Trophoblast cell (in vitro differentiated cells and primary cell): ENCODE measurements around the gene GBP2.
A peak's percentile ranks its signal among the peaks of the same experiment; 100 is the strongest.

Source experiments
- DNase-seq, 2 donors: peaks; one replicate each; pipeline ENCODE4 v3.0.0-alpha.2; 2016
- H2AFZ ChIP-seq: 2 replicates; pipeline ENCODE4 v1.6.1; 2013; ENCODE audit warnings: low read length, moderate library complexity, mild to moderate bottlenecking; ENCODE audit not compliant: insufficient read depth, poor library complexity
- H2AK5ac ChIP-seq: 2 replicates; pipeline ENCODE4 v1.6.1; 2013; ENCODE audit warnings: mild to moderate bottlenecking, low read length
- H2BK120ac ChIP-seq: 2 replicates; pipeline ENCODE4 v1.6.1; 2013; ENCODE audit warnings: low read length, mild to moderate bottlenecking, moderate library complexity; ENCODE audit not compliant: insufficient read depth, poor library complexity
- H2BK12ac ChIP-seq: 2 replicates; pipeline ENCODE4 v1.6.1; 2013; ENCODE audit warnings: mild to moderate bottlenecking, low read length, moderate library complexity
- H2BK5ac ChIP-seq: 2 replicates; pipeline ENCODE4 v1.6.1; 2013; ENCODE audit warnings: low read length, low read depth, moderate library complexity, mild to moderate bottlenecking; ENCODE audit not compliant: poor library complexity
- H3K14ac ChIP-seq: 2 replicates; pipeline ENCODE4 v1.6.1; 2013; ENCODE audit warnings: mild to moderate bottlenecking, low read length
- H3K18ac ChIP-seq: 2 replicates; pipeline ENCODE4 v1.6.1; 2013; ENCODE audit warnings: mild to moderate bottlenecking, low read length
- H3K23ac ChIP-seq: 2 replicates; pipeline ENCODE4 v1.6.1; 2013; ENCODE audit warnings: low read length
- H3K27ac ChIP-seq: 2 replicates; pipeline ENCODE4 v1.5.1; 2013; ENCODE audit warnings: low read depth, mild to moderate bottlenecking, inconsistent platforms, low read length, moderate library complexity
- H3K27me3 ChIP-seq: 2 replicates; pipeline ENCODE4 v1.6.1; 2013; ENCODE audit warnings: inconsistent platforms, mild to moderate bottlenecking, low read length, moderate library complexity; ENCODE audit not compliant: insufficient read depth
- H3K36me3 ChIP-seq, 2 experiments: 1 replicate in 1 of 2; 2 replicates in 1 of 2; pipeline ENCODE4 v1.6.1; 2013; ENCODE audit warnings: low read length in 2 of 2, mild to moderate bottlenecking in 2 of 2, moderate library complexity in 1 of 2; ENCODE audit not compliant: insufficient read depth in 2 of 2, control insufficient read depth in 1 of 2
- H3K4ac ChIP-seq: 2 replicates; pipeline ENCODE4 v1.6.1; 2013; ENCODE audit warnings: low read depth, mild to moderate bottlenecking, low read length, moderate library complexity
- H3K4me1 ChIP-seq, 2 experiments: 1 replicate in 1 of 2; 2 replicates in 1 of 2; pipeline ENCODE4 v1.6.1; 2013; ENCODE audit warnings: low read length in 2 of 2, mild to moderate bottlenecking in 2 of 2, moderate library complexity in 1 of 2; ENCODE audit not compliant: insufficient read depth in 2 of 2, control insufficient read depth in 1 of 2
- H3K4me2 ChIP-seq: 2 replicates; pipeline ENCODE4 v1.6.1; 2013; ENCODE audit warnings: inconsistent platforms, mild to moderate bottlenecking, low read length, moderate library complexity
- H3K4me3 ChIP-seq: 2 replicates; pipeline ENCODE4 v1.5.1; 2013; ENCODE audit warnings: mild to moderate bottlenecking, low read depth, low read length, inconsistent platforms
- H3K79me1 ChIP-seq: one replicate; pipeline ENCODE4 v1.6.1; 2013; ENCODE audit warnings: low read length
- H3K79me2 ChIP-seq: 2 replicates; pipeline ENCODE4 v1.6.1; 2013; ENCODE audit warnings: low read length, mild to moderate bottlenecking; ENCODE audit not compliant: control insufficient read depth, insufficient read depth, poor library complexity
- H3K9ac ChIP-seq: 2 replicates; pipeline ENCODE4 v1.6.1; 2013; ENCODE audit warnings: mild to moderate bottlenecking, low read length
- H3K9me3 ChIP-seq: 2 replicates; pipeline ENCODE4 v1.6.1; 2013; ENCODE audit warnings: low read depth, mild to moderate bottlenecking, control low read depth, inconsistent platforms, low read length; ENCODE audit not compliant: insufficient read depth
- H4K12ac ChIP-seq: 2 replicates; pipeline ENCODE4 v1.6.1; 2013; ENCODE audit warnings: low read depth, mild to moderate bottlenecking, low read length, moderate library complexity
- H4K8ac ChIP-seq: 2 replicates; pipeline ENCODE4 v1.6.1; 2013; ENCODE audit warnings: low read depth, mild to moderate bottlenecking, low read length, moderate library complexity
- H4K91ac ChIP-seq: one replicate; pipeline ENCODE4 v1.6.1; 2013; ENCODE audit warnings: low read depth, mild to moderate bottlenecking, low read length, moderate library complexity
- WGBS: extraction: QIAGEN DNeasy Blood & Tissue Kit; methylation state at CpG from one replicate; pipeline ENCODE4 v1.1.7; 2013; ENCODE audit warnings: missing lambda C conversion rate; ENCODE audit not compliant: insufficient read length, insufficient coverage; ENCODE audit errors: extremely low coverage; 5-methylcytosine and 5-hydroxymethylcytosine counted together

Gene GBP2

GRCh38 chr1:89100412-89100811, 25.5 kb downstream of the GBP2 start:
- peaks cover 2% of the 10 kb centered on the region for H3K9me3 ChIP-seq
- no peak overlapping the region for H3K4me2 ChIP-seq
- no peak overlapping the region for H2BK12ac ChIP-seq
- no peak overlapping the region for H2BK5ac ChIP-seq
- no peaks in the 10 kb centered on the region for H3K4me1 ChIP-seq
- H3K27me3 ChIP-seq: no peaks in the 10 kb centered on the region
- no peak overlapping the region for H3K4me3 ChIP-seq
- H4K12ac ChIP-seq: no peak overlapping the region
- H3K9ac ChIP-seq: no peak overlapping the region
- DNase-seq: no peak
- no peaks in the 10 kb centered on the region for H3K36me3 ChIP-seq
- H3K18ac ChIP-seq: no peak overlapping the region
- H2BK120ac ChIP-seq: no peak overlapping the region
- H4K91ac ChIP-seq: no peak overlapping the region
- no peaks in the 10 kb centered on the region for H3K79me1 ChIP-seq
- no peak overlapping the region for H2AK5ac ChIP-seq
- H4K8ac ChIP-seq: no peak overlapping the region
- H3K79me2 ChIP-seq: no peaks in the 10 kb centered on the region
- H3K27ac ChIP-seq: no peak overlapping the region
- no peak overlapping the region for H3K23ac ChIP-seq
- H2AFZ ChIP-seq: no peak overlapping the region
- H3K4ac ChIP-seq: no peak overlapping the region
- no CpG with 5 or more reads among the region's 3 CpGs for WGBS
- no peak overlapping the region for H3K14ac ChIP-seq

DNA sequence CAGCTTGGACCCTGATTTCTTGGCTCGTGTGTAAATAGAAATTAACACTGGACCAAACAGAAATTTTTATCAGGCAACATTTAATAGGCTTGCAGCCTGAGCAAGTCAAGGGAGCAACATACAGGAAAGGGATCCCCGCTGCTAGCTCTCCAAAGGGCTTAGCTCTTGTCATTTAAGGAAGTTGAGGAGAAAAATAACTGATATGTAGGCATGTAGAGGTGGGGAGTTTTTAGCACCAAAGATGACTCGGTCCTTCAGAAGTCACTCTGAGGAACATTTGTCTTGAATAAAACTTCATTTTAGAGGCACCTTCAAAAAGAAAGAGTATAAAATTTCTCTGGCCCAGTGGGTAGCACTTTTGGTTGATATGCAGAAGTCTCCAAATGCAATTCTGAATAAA, 27.1 kb downstream of the GBP2 start:
- no peak overlapping the region for H2BK12ac ChIP-seq
- no peak overlapping the region for H2BK5ac ChIP-seq
- H3K23ac ChIP-seq: no peak overlapping the region
- no peaks in the 10 kb centered on the region for H3K9me3 ChIP-seq
- no peak overlapping the region for H3K4me2 ChIP-seq
- no peaks in the 10 kb centered on the region for H3K79me2 ChIP-seq
- no CpG with 5 or more reads among the region's 3 CpGs for WGBS
- H4K12ac ChIP-seq: no peak overlapping the region
- no peak overlapping the region for H3K18ac ChIP-seq
- no peaks in the 10 kb centered on the region for H3K4me1 ChIP-seq
- no peak for DNase-seq
- H3K27ac ChIP-seq: no peak overlapping the region
- no peak overlapping the region for H3K9ac ChIP-seq
- no peak overlapping the region for H4K8ac ChIP-seq
- H3K27me3 ChIP-seq: no peaks in the 10 kb centered on the region
- no peak overlapping the region for H4K91ac ChIP-seq
- no peak overlapping the region for H2AK5ac ChIP-seq
- H3K79me1 ChIP-seq: no peaks in the 10 kb centered on the region
- no peak overlapping the region for H3K4me3 ChIP-seq
- no peaks in the 10 kb centered on the region for H3K36me3 ChIP-seq
- no peak overlapping the region for H2AFZ ChIP-seq
- no peak overlapping the region for H2BK120ac ChIP-seq
- no peak overlapping the region for H3K4ac ChIP-seq
- no peak overlapping the region for H3K14ac ChIP-seq

DNA sequence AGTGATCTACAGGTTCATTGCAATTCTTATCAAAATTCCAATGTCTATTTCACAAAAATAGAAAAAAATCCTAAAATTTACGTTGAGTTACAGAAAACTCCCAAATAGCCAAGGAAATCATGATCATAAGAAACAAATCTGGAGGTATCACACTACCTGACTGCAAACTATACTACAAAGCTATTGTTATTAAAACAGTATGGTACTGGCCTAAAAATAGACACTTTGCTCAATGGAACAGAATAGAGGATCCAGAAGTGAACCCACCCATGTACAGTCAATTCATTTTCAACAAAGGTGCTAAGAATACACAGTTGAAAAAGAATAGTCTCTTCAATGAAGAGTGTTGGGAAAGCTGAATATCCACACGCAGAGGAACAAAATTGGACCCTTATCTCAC, 30.2 kb downstream of the GBP2 start:
- Histone ChIP-seq H2BK5ac (no peak overlapping the region), H3K9ac (no peak overlapping the region), H3K4ac (no peak overlapping the region), H3K4me1 (no peaks in the 10 kb centered on the region), H3K9me3 (no peaks in the 10 kb centered on the region), H2AK5ac (no peak overlapping the region), H2AFZ (no peak overlapping the region), H3K14ac (no peak overlapping the region), H3K4me3 (no peak overlapping the region), H2BK12ac (no peak overlapping the region), H4K91ac (no peak overlapping the region), H3K18ac (no peak overlapping the region), H3K79me2 (no peaks in the 10 kb centered on the region), H4K8ac (no peak overlapping the region), H4K12ac (no peak overlapping the region), H2BK120ac (no peak overlapping the region), H3K79me1 (no peaks in the 10 kb centered on the region), H3K27ac (no peak overlapping the region), H3K23ac (no peak overlapping the region), H3K4me2 (no peak overlapping the region), H3K36me3 (no peaks in the 10 kb centered on the region), H3K27me3 (no peaks in the 10 kb centered on the region)
- DNase-seq: no peak
- WGBS: no CpG with 5 or more reads among the region's 2 CpGs

DNA sequence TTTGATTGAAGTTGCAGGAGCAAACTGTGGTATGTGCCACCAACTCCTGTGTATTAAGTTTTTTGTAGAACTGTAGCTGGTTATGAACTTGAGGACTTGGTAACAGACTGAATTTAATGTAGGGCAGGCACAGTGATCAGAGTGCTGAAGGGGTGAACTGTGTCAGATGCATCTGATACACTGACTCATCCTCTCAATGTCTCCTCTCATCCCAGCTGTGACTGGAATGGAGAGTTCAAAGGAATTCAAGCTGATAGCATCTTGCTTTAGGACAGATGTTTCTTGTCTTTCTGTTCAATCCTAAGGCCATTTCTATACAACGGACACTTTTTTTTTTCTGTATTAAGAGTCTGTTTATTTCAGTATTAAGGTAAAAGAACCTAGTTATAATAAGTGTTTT, 36.0 kb downstream of the GBP2 start:
- Histone ChIP-seq H3K36me3 (no peaks in the 10 kb centered on the region), H2BK12ac (no peak overlapping the region), H4K91ac (no peak overlapping the region), H3K27ac (no peak overlapping the region), H2BK5ac (no peak overlapping the region), H3K14ac (no peak overlapping the region), H3K79me2 (no peaks in the 10 kb centered on the region), H3K4me2 (no peak overlapping the region), H3K9me3 (no peaks in the 10 kb centered on the region), H3K9ac (no peak overlapping the region), H3K18ac (no peak overlapping the region), H3K4me3 (no peak overlapping the region), H4K8ac (no peak overlapping the region), H3K4ac (no peak overlapping the region), H2BK120ac (no peak overlapping the region), H4K12ac (no peak overlapping the region), H3K27me3 (no peaks in the 10 kb centered on the region), H2AK5ac (no peak overlapping the region), H3K79me1 (no peaks in the 10 kb centered on the region), H2AFZ (no peak overlapping the region), H3K4me1 (peaks cover 0 to 3% of the 10 kb centered on the region in 2 experiments), H3K23ac (no peak overlapping the region)
- no CpG with 5 or more reads among the region's 1 CpG for WGBS
- peak; percentile 19 to 72 for DNase-seq
